NCI-H524 (cell line): ENCODE measurements around the gene MCF2L.

Experiments used
- DNase-seq, 2 experiments: peaks; one replicate each; lab custom pipeline; 2025; lab: John Stamatoyannopoulos, UW

Gene MCF2L

GRCh38 chr13:112982281-112983041 is 13.4 kb downstream of the MCF2L start:
- peak in 1 of 2 experiments; percentile 27 for DNase-seq

GRCh38 chr13:112983042-112983305 is 14.0 kb downstream of the MCF2L start:
- no peak for DNase-seq

- no peak for DNase-seq
These were observed 14.6 kb downstream of the MCF2L start for GRCh38 chr13:112983428-112984196.

- no peak for DNase-seq
These were observed 15.5 kb downstream of the MCF2L start for GRCh38 chr13:112984501-112984900.

- no peak for DNase-seq
These were observed 16.2 kb downstream of the MCF2L start for GRCh38 chr13:112984954-112985802.

- no peak for DNase-seq
These were observed 16.9 kb downstream of the MCF2L start for GRCh38 chr13:112985803-112986408.

GRCh38 chr13:112986470-112986869 is 17.5 kb downstream of the MCF2L start:
- no peak for DNase-seq

- no peak for DNase-seq
These were observed 18.1 kb downstream of the MCF2L start for GRCh38 chr13:112986946-112987681.

- no peak for DNase-seq
These were observed 18.6 kb downstream of the MCF2L start for GRCh38 chr13:112987682-112988024.

- DNase-seq: no peak
These were observed 21.8 kb downstream of the MCF2L start for GRCh38 chr13:112990783-112991182.

GRCh38 chr13:112991609-112992008 is 22.6 kb downstream of the MCF2L start:
- DNase-seq: no peak

- DNase-seq: no peak
These were observed 24.1 kb downstream of the MCF2L start for GRCh38 chr13:112992931-112993680.

GRCh38 chr13:112994084-112994780 is 25.2 kb downstream of the MCF2L start:
- DNase-seq: no peak

- no peak for DNase-seq
These were observed 25.9 kb downstream of the MCF2L start for GRCh38 chr13:112994781-112995355.

GRCh38 chr13:112995395-112996191 is 26.6 kb downstream of the MCF2L start:
- no peak for DNase-seq

- no peak for DNase-seq
These were observed 27.7 kb downstream of the MCF2L start for GRCh38 chr13:112996671-112997091.

GRCh38 chr13:112997188-112998130 is 28.4 kb downstream of the MCF2L start:
- DNase-seq: no peak
